Left lung (tissue), 10 donors: Measurements from ENCODE around the gene RAC2. TPM values are rescaled to one million over a fixed set of nuclear protein-coding genes. Genes with fewer than 3 reads are reported as not detected.
A peak's percentile ranks its signal among the peaks of the same experiment; 100 is the strongest.

ENCODE experiments used
- ATAC-seq: fragments of 200-7000 bp; cut with Tn5 transposase; one replicate; pipeline ENCODE4 v1.9.1; 2020; ENCODE audit warnings: moderate library complexity
- DNase-seq, 4 donors: peaks; one replicate each; pipeline ENCODE4 v3.0.0-alpha.2; 2013 to 2020
- H3K27ac ChIP-seq, 2 donors: fragments of 200-600 bp; sonication (generic) in 1 of 2; one replicate each; pipeline versions ENCODE4 v1.5.0 to v1.8.0; 2020 to 2021
- H3K27me3 ChIP-seq, 2 donors: fragments of 200-600 bp; sonication (generic) in 1 of 2; one replicate each; pipeline versions ENCODE4 v1.5.0 to v1.8.0; 2020 to 2021
- H3K36me3 ChIP-seq, 2 donors: fragments of 200-600 bp; sonication (generic) in 1 of 2; one replicate each; pipeline versions ENCODE4 v1.5.0 to v1.8.0; 2020 to 2021
- H3K4me1 ChIP-seq, 2 donors: fragments of 200-600 bp; one replicate each; pipeline ENCODE4 v1.8.0; 2021
- H3K4me3 ChIP-seq, 2 donors: fragments of 200-600 bp; sonication (generic) in 1 of 2; one replicate each; pipeline versions ENCODE4 v1.5.0 to v1.8.0; 2020 to 2021; ENCODE audit warnings: mild to moderate bottlenecking in 1 of 2
- H3K9me3 ChIP-seq, 2 donors: fragments of 200-600 bp; sonication (generic) in 1 of 2; one replicate each; pipeline versions ENCODE4 v1.5.0 to v1.8.0; 2020 to 2021
- intact Hi-C, 2 donors: fragments of 100-400 bp; cut with DNase I; formaldehyde crosslinking; loops; one replicate each; pipeline versions ENCODE4 v1.11.2 to v1.14.2; 2022
- polyA plus RNA-seq, 6 donors: library from polyadenylated mRNA; unstranded; fragments of 120-200 nt; gene quantifications; one replicate each; pipeline ENCODE4 v1.2.1, GENCODE V29; 2013; ENCODE audit not compliant: insufficient read length in 6 of 6
- total RNA-seq, 2 donors: library from RNA; stranded (reverse); fragmentation: NEBNext Ultra II Directional; extraction: Animal tissue kit (Norgen Biotek cat#: 25700); gene quantifications; one replicate each; pipeline ENCODE4 v1.2.1, GENCODE V29; 2021
- TF ChIP-seq, protein P1 (sequence below), 2 donors: fragments of 200-600 bp; sonication (generic) in 1 of 2; IDR thresholded peaks; one replicate each; pipeline versions ENCODE4 v1.5.0 to v1.8.0; 2021; ENCODE audit warnings: antibody characterized with exemption in 2 of 2
- donor health status: DM: no; HTN: yes; CAD: no.
- donor health status: DM: no; HTN: no; CAD: no.

The RAC2 gene
- total and polyA plus RNA-seq, 8 donors, result 6.7 to 77.2 (median 10.1) TPM

DNA sequence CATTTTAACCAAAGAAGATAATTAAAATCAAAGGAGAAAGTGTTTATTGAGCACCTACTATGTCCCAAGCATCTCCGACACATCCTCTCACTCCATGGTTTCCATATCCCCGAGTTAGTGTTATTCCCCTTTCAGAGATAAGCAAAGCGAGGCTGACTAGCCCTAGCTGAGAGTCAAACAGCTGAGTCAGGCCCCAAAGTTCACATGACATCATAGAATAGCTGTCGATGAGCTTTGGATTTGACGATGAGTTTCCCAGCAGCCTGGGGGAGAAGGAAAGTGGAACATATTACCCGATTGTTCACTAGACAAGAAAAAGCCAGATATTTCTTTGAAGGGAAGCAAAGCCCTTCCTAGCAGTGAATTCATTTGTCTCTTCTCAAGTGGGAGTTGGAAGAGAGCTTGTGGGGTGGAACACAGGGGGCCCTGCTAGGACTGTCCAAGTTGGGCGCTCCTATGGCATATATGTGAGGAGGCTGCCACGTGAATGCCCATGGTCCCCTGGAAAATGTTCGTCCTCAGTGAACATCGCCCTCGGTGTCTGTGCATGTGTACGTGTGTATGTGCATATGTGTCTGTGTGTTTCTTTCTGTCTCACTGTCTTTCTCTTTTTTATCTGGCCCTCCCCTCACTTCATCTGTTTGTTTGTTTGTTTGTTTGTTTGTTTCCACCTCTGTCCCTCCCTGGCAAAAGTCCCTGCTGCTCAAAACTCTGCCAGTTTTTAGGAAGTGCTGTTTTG lies 37.7 kb upstream of the RAC2 start:
- ATAC-seq, result no peak
- Histone ChIP-seq H3K36me3 (peaks cover 0 to 5% of the 10 kb centered on the region in 2 donors), H3K9me3 (no peaks in the 10 kb centered on the region), H3K27ac (peak overlapping the region in 1 of 2 donors; percentile 96), H3K4me3 (peak overlapping the region in 1 of 2 donors; percentile 62), H3K4me1 (peaks cover 0 to 57% of the 10 kb centered on the region in 2 donors), H3K27me3 (peaks cover 0 to 23% of the 10 kb centered on the region in 2 donors)
- TF ChIP-seq, protein P1, sequence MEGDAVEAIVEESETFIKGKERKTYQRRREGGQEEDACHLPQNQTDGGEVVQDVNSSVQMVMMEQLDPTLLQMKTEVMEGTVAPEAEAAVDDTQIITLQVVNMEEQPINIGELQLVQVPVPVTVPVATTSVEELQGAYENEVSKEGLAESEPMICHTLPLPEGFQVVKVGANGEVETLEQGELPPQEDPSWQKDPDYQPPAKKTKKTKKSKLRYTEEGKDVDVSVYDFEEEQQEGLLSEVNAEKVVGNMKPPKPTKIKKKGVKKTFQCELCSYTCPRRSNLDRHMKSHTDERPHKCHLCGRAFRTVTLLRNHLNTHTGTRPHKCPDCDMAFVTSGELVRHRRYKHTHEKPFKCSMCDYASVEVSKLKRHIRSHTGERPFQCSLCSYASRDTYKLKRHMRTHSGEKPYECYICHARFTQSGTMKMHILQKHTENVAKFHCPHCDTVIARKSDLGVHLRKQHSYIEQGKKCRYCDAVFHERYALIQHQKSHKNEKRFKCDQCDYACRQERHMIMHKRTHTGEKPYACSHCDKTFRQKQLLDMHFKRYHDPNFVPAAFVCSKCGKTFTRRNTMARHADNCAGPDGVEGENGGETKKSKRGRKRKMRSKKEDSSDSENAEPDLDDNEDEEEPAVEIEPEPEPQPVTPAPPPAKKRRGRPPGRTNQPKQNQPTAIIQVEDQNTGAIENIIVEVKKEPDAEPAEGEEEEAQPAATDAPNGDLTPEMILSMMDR (IDR thresholded peaks at IDR 0.05), result no peak
- intact Hi-C loops, result no loop called here
- DNase-seq, result no peak

DNA sequence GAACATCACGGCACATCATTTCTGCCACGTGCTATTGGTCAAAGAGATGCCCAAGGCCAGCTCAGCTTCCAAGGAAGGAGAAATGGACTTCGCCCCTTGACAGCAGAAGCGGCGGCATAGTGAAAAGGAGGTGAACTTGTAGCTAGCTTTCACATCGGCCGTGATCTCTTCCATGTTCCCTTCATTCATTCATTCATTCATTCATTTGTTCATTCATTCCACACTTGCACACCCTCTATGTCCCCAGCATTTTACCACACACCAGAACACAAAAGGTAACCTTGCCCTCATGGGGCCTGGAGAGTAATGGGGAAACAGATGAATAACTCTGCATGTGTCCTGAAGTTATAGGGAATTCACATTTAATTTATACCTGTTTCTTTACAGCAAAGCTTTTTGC lies 37.1 kb upstream of the RAC2 start:
- Histone ChIP-seq H3K27me3 (peaks cover 0 to 23% of the 10 kb centered on the region in 2 donors), H3K27ac (peak overlapping the region in 1 of 2 donors; percentile 96), H3K9me3 (no peaks in the 10 kb centered on the region), H3K4me1 (peaks cover 0 to 53% of the 10 kb centered on the region in 2 donors), H3K4me3 (no peak overlapping the region), H3K36me3 (peaks cover 0 to 5% of the 10 kb centered on the region in 2 donors)
- intact Hi-C loops, result no loop called here
- TF ChIP-seq, protein P1 (IDR thresholded peaks at IDR 0.05), result no peak
- ATAC-seq, result no peak
- DNase-seq, result no peak

DNA sequence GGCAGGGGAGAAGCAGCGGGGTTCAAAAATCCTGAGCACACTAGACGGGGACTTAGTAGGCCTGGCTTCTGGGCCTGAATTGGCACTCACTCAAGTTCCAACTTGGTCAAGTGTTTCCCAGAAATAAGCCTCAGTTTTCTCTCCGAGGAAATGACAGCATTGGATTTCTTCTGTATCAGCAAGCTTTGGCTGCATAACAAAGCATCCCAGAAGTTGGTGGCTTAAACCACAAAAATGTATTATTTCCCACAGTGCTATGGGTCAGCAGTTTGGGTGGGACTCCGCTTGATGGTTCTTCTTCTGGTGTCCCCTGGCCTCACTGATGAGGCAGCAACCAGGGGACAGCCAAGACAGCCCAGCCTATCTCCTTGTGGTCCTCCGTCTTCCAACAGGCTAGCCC lies 36.6 kb upstream of the RAC2 start:
- H3K36me3 ChIP-seq, result peaks cover 0 to 3% of the 10 kb centered on the region in 2 donors
- TF ChIP-seq, protein P1 (IDR thresholded peaks at IDR 0.05), result no peak
- H3K4me3 ChIP-seq, result no peak overlapping the region
- no peak for ATAC-seq
- peaks cover 0 to 23% of the 10 kb centered on the region in 2 donors for H3K27me3 ChIP-seq
- no peaks in the 10 kb centered on the region for H3K9me3 ChIP-seq
- peak overlapping the region in 1 of 2 donors; percentile 96 for H3K27ac ChIP-seq
- no peak for DNase-seq
- H3K4me1 ChIP-seq, result peaks cover 0 to 53% of the 10 kb centered on the region in 2 donors
- intact Hi-C loops, result no loop called here

DNA sequence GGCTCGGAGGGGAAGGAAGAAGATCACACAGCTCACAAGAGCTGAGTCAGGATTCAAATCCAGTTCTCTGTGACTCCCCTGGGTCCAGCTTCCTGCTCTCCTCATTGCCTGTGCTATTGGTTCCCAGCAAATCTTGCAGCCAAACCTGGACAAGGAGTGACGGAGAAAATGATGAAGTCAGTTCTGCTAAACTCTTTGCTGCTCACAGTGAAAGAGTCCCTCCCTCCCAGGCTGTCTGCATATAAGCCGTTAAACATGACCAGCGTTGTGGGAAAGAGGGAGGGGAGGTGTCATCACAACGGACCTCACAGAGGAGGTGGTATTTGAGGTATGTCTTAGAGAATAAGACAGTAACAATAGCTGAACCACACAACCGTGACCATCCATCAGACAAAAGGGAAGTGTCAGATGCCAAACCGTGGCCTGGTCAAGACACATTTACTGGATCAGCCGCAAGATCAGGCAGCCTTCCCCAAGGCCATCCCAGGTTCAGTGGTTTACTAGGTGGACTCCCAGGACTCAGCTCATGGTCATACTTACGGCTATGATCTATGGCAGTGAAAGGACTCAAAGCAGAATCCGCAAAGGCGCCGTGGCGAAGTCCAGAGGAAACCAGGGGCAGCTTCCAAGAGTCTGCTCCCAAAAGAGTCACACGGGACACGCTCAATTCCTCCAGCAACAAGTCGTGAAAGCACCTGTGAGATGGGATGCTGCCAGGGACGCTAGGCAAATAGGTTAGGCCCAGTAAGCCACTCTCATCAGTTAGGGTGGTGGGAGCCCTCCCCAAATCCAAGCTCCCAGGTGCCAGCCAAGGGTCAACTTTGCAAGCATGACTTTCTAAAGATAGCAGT lies 35.5 kb upstream of the RAC2 start:
- Histone ChIP-seq H3K36me3 (no peaks in the 10 kb centered on the region), H3K4me1 (peaks cover 0 to 54% of the 10 kb centered on the region in 2 donors), H3K4me3 (no peak overlapping the region), H3K9me3 (no peaks in the 10 kb centered on the region), H3K27ac (peak overlapping the region in 1 of 2 donors; percentile 41), H3K27me3 (peaks cover 0 to 23% of the 10 kb centered on the region in 2 donors)
- no peak for ATAC-seq
- TF ChIP-seq, protein P1 (IDR thresholded peaks at IDR 0.05), result no peak
- peak in 1 of 4 donors; percentile 37 for DNase-seq
- intact Hi-C loops, result no loop called here

DNA sequence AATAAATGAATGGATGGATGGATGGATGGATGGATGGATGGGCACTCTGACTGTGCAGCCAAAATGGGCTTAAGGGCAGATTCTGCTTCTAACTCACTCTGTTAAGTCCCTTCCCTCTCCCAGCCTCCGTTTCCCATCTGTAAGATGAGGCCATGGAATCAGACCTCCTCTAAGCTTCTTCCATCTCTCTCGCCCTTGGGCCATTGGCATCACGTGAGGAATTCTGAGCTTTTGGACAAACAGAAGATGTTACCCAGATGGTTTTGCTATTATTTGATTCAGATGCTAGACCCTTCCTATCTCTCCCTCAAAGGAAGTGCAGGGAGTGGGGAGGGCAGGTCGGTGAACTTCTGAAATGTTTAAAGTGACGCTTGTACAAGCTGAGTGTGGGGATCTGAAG lies 34.2 kb upstream of the RAC2 start:
- H3K4me3 ChIP-seq, result no peak overlapping the region
- TF ChIP-seq, protein P1 (IDR thresholded peaks at IDR 0.05), result no peak
- DNase-seq (no peak), ATAC-seq (no peak)
- H3K4me1 ChIP-seq, result peaks cover 0 to 64% of the 10 kb centered on the region in 2 donors
- peaks cover 0 to 24% of the 10 kb centered on the region in 2 donors for H3K27me3 ChIP-seq
- H3K36me3 ChIP-seq, result no peaks in the 10 kb centered on the region
- H3K27ac ChIP-seq, result no peak overlapping the region
- no peaks in the 10 kb centered on the region for H3K9me3 ChIP-seq
- intact Hi-C loops, result no loop called here
